ENCODE measurements around the gene SYNE2.

The SYNE2 gene

GRCh38 chr14:63995285-63995684 is 142.5 kb downstream of the SYNE2 start:
- TF ChIP-seq SPI1 (IDR thresholded peaks at IDR 0.05; ENCODE audit: borderline replicate concordance, low read depth) = no peak
- no peak for TF ChIP-seq GABPA (IDR thresholded peaks at IDR 0.05; ENCODE audit: low read depth)
- TF ChIP-seq REST (IDR thresholded peaks at IDR 0.05; ENCODE audit: insufficient replicate concordance, low read depth) = no peak
- no peak for TF ChIP-seq CTCF (IDR thresholded peaks at IDR 0.05; ENCODE audit: insufficient read depth, low read length)
- no peak for TF ChIP-seq POLR2AphosphoS5 (IDR thresholded peaks at IDR 0.05; ENCODE audit: low read depth)

GRCh38 chr14:63996016-63996415 is 143.2 kb downstream of the SYNE2 start:
- TF ChIP-seq SPI1 (IDR thresholded peaks at IDR 0.05; ENCODE audit: borderline replicate concordance, low read depth) = no peak
- no peak for TF ChIP-seq POLR2AphosphoS5 (IDR thresholded peaks at IDR 0.05; ENCODE audit: low read depth)
- no peak for TF ChIP-seq REST (IDR thresholded peaks at IDR 0.05; ENCODE audit: insufficient replicate concordance, low read depth)
- no peak for TF ChIP-seq CTCF (IDR thresholded peaks at IDR 0.05; ENCODE audit: insufficient read depth, low read length)
- TF ChIP-seq GABPA (IDR thresholded peaks at IDR 0.05; ENCODE audit: low read depth) = no peak
- no peak for DNase-seq (ENCODE audit: low read depth in 1 of 2, low spot score in 1 of 2)
- no peak overlapping the region for H3K27ac ChIP-seq (replicated peaks)
- no peak overlapping the region for H3K4me3 ChIP-seq (replicated peaks; ENCODE audit: insufficient read depth, low read length)
- H3K27me3 ChIP-seq (ENCODE audit: insufficient read depth, poor library complexity, severe bottlenecking) = no peaks in the 10 kb centered on the region

More at GRCh38 chr14:63995285-63995684, 142.5 kb downstream of the SYNE2 start:
- no peak overlapping the region for H3K4me3 ChIP-seq (replicated peaks; ENCODE audit: insufficient read depth, low read length)
- no peak for DNase-seq (ENCODE audit: low read depth in 1 of 2, low spot score in 1 of 2)
- H3K27ac ChIP-seq (replicated peaks) = no peak overlapping the region
- no peaks in the 10 kb centered on the region for H3K27me3 ChIP-seq (ENCODE audit: insufficient read depth, poor library complexity, severe bottlenecking)

GRCh38 chr14:63996625-63997220 is 143.9 kb downstream of the SYNE2 start:
- H3K4me3 ChIP-seq (replicated peaks; ENCODE audit: insufficient read depth, low read length) = no peak overlapping the region
- no peaks in the 10 kb centered on the region for H3K27me3 ChIP-seq (ENCODE audit: insufficient read depth, poor library complexity, severe bottlenecking)
- no peak for DNase-seq (ENCODE audit: low read depth in 1 of 2, low spot score in 1 of 2)
- TF ChIP-seq CTCF (IDR thresholded peaks at IDR 0.05; ENCODE audit: insufficient read depth, low read length) (no peak), SPI1 (IDR thresholded peaks at IDR 0.05; ENCODE audit: borderline replicate concordance, low read depth) (no peak), GABPA (IDR thresholded peaks at IDR 0.05; ENCODE audit: low read depth) (no peak), REST (IDR thresholded peaks at IDR 0.05; ENCODE audit: insufficient replicate concordance, low read depth) (no peak), POLR2AphosphoS5 (IDR thresholded peaks at IDR 0.05; ENCODE audit: low read depth) (no peak)
- H3K27ac ChIP-seq (replicated peaks) = no peak overlapping the region

Data from HL-60 (cell line).